Endothelial cell of umbilical vein (primary cell): ENCODE measurements around the gene TEX26. TPM values are rescaled to one million over a fixed set of nuclear protein-coding genes. Genes with fewer than 3 reads are reported as not detected.

Source experiments
- BruUV-seq: library from RNA; stranded (reverse); fragments of 400-500 nt; replicated peaks from 2 replicates; lab custom pipeline; 2021; lab: Mats Ljungman, UMichigan
- CTCF ChIA-PET: fragments of 300-600, 350-600 bp; sonication (Branson Sonifier 250); formaldehyde crosslinking; loops from one replicate; lab custom pipeline; 2021; ENCODE audit warnings: antibody characterized with exemption, inconsistent platforms; lab: Charles Lee
- POLR2A ChIA-PET: fragments of 300-600, 350-600 bp; sonication (Branson Sonifier 250); formaldehyde crosslinking; loops from one replicate; lab custom pipeline; 2021; ENCODE audit warnings: antibody characterized with exemption, inconsistent platforms; lab: Charles Lee
- DNase-seq: peaks from one replicate; pipeline ENCODE4 v3.0.0-alpha.2; 2011; ENCODE audit warnings: low read depth, low spot score
- FAIRE-seq: peaks from 2 replicates; lab custom pipeline; 2011; peaks lifted over from hg19 to GRCh38; lab: Jason Lieb, UNC
- H2AFZ ChIP-seq: 2 replicates; pipeline ENCODE4 v1.6.0; 2012; ENCODE audit warnings: low read depth, low read length, control low read depth, inconsistent platforms
- H3K27ac ChIP-seq: 2 replicates; pipeline ENCODE4 v1.5.1; 2011; ENCODE audit warnings: low read depth, mild to moderate bottlenecking, control low read depth, low read length, moderate library complexity; ENCODE audit not compliant: insufficient read depth
- H3K27me3 ChIP-seq, 2 experiments: 2 replicates each; pipeline versions ENCODE4 v1.6.0 to v1.6.1; 2011; ENCODE audit warnings: low read length in 2 of 2, mixed read lengths in 1 of 2; ENCODE audit not compliant: control insufficient read depth in 2 of 2, insufficient read depth in 2 of 2
- H3K36me3 ChIP-seq, 2 experiments: 2 replicates in 1 of 2; 3 replicates in 1 of 2; pipeline ENCODE4 v1.5.1; 2011; ENCODE audit warnings: low read length in 2 of 2, mild to moderate bottlenecking in 1 of 2, moderate library complexity in 1 of 2; ENCODE audit not compliant: control insufficient read depth in 2 of 2, insufficient read depth in 2 of 2; ENCODE audit errors: extremely low read depth in 1 of 2
- H3K4me1 ChIP-seq: 3 replicates; pipeline ENCODE4 v1.5.1; 2011; ENCODE audit warnings: mild to moderate bottlenecking, low read length; ENCODE audit not compliant: control insufficient read depth, insufficient read depth; ENCODE audit errors: extremely low read depth
- H3K4me2 ChIP-seq: 2 replicates; pipeline ENCODE4 v1.6.1; 2011; ENCODE audit warnings: low read length, control low read depth, mixed read lengths; ENCODE audit not compliant: insufficient read depth
- H3K4me3 ChIP-seq, 3 experiments: fragments of 200-600 bp in 1 of 3; sonication (generic), shearing (Covaris generic) in 1 of 3; replicated peaks in 1 of 3; 2 replicates each; pipeline ENCODE4 v1.5.1; 2011 to 2016; ENCODE audit warnings: control low read depth in 3 of 3, low read length in 3 of 3, mild to moderate bottlenecking in 2 of 3, inconsistent platforms in 1 of 3, low read depth in 1 of 3, moderate library complexity in 1 of 3; ENCODE audit not compliant: insufficient read depth in 1 of 3
- H3K79me2 ChIP-seq: 2 replicates; pipeline ENCODE4 v1.6.0; 2012; ENCODE audit warnings: low read length, inconsistent platforms; ENCODE audit not compliant: control insufficient read depth, insufficient read depth
- H3K9ac ChIP-seq: replicated peaks from 2 replicates; pipeline ENCODE3; 2011; ENCODE audit warnings: low read length, control low read depth; ENCODE audit not compliant: insufficient read depth; ENCODE audit errors: extremely low read depth
- H3K9me1 ChIP-seq: replicated peaks from 3 replicates; pipeline ENCODE4 v1.6.0; 2011; ENCODE audit warnings: mild to moderate bottlenecking, low read length; ENCODE audit not compliant: control insufficient read depth, insufficient read depth; ENCODE audit errors: extremely low read depth
- H3K9me3 ChIP-seq: replicated peaks from 2 replicates; pipeline ENCODE4 v1.5.1; 2012; ENCODE audit warnings: low read length, inconsistent platforms; ENCODE audit not compliant: control insufficient read depth, insufficient read depth
- H4K20me1 ChIP-seq: replicated peaks from 2 replicates; pipeline ENCODE3; 2011; ENCODE audit warnings: mild to moderate bottlenecking, low read length; ENCODE audit not compliant: control insufficient read depth, insufficient read depth; ENCODE audit errors: extremely low read depth
- CTCF ChIP-seq, 2 donors: IDR thresholded peaks; 1 replicate in 1 of 2; 2 replicates in 1 of 2; pipeline ENCODE4 v1.5.1; 2011; ENCODE audit warnings: low read length in 2 of 2, mild to moderate bottlenecking in 2 of 2, moderate library complexity in 2 of 2, control low read depth in 1 of 2, inconsistent platforms in 1 of 2, low read depth in 1 of 2; ENCODE audit not compliant: insufficient read depth in 1 of 2; ENCODE audit errors: extremely low read depth in 1 of 2
- EZH2 ChIP-seq: IDR thresholded peaks from 2 replicates; pipeline ENCODE4 v1.6.1; 2012; ENCODE audit warnings: borderline replicate concordance, low read depth, mild to moderate bottlenecking, moderate library complexity, low read length, inconsistent platforms; ENCODE audit not compliant: severe bottlenecking
- FOS ChIP-seq: IDR thresholded peaks from 2 replicates; pipeline ENCODE4 v1.6.1; 2011; ENCODE audit warnings: mild to moderate bottlenecking, low read length, moderate library complexity, borderline replicate concordance; ENCODE audit not compliant: insufficient read depth
- GATA2 ChIP-seq: IDR thresholded peaks from 2 replicates; pipeline ENCODE4 v1.7.0; 2011; ENCODE audit warnings: low read depth, mild to moderate bottlenecking, moderate library complexity, mixed read lengths, low read length; ENCODE audit not compliant: insufficient read length, insufficient read depth
- JUN ChIP-seq: IDR thresholded peaks from 2 replicates; pipeline ENCODE4 v1.6.1; 2011; ENCODE audit warnings: borderline replicate concordance, low read depth; ENCODE audit not compliant: insufficient read length, insufficient read depth
- MAX ChIP-seq: IDR thresholded peaks from 2 replicates; pipeline ENCODE4 v1.6.1; 2011; ENCODE audit not compliant: insufficient read depth, insufficient read length
- MYC ChIP-seq: IDR thresholded peaks from one replicate; pipeline ENCODE4 v1.6.1; 2011; ENCODE audit warnings: mild to moderate bottlenecking, low read depth, low read length
- POLR2A ChIP-seq: IDR thresholded peaks from 2 replicates; pipeline ENCODE4 v1.6.1; 2012; ENCODE audit warnings: low read depth, mild to moderate bottlenecking, control low read depth, low read length
- POLR2AphosphoS5 ChIP-seq: IDR thresholded peaks from 2 replicates; pipeline ENCODE4 v1.6.1; 2012; ENCODE audit warnings: low read depth, mild to moderate bottlenecking, control low read depth, low read length, moderate library complexity; ENCODE audit not compliant: insufficient read depth
- dilution Hi-C: fragments of 300-500 bp; cut with MboI; formaldehyde crosslinking; loops from one replicate; pipeline ENCODE4 v1.15.0; 2019; ENCODE audit warnings: low sequenced_read_pairs; ENCODE audit not compliant: extremely low pct_ligation_motif_present
- intact Hi-C: fragments of 100-400 bp; cut with micrococcal nuclease; formaldehyde crosslinking; loops from one replicate; pipeline ENCODE4 v1.10.0; 2022
- polyA plus RNA-seq, 4 experiments: library from polyadenylated mRNA; depleted of rRNA in 3 of 4; stranded (reverse) in 3 of 4; unstranded in 1 of 4; fragments of >200 nt; gene quantifications; 2 replicates each; pipeline versions ENCODE4 v1.2.1 to v1.2.3, GENCODE V29; 2011 to 2012; ENCODE audit warnings: missing spikeins in 1 of 4
- total RNA-seq: library from RNA; stranded (reverse); gene quantifications from 2 replicates; pipeline ENCODE4 v1.2.3, GENCODE V29; 2021

The TEX26 gene
- total and polyA plus RNA-seq, 2 donors (not counting 3 experiments of a cell fraction or from before 2014, with no cell fraction given), result not detected

GRCh38 chr13:30966101-30966500 is 33.6 kb downstream of the TEX26 start:
- Histone ChIP-seq H3K79me2 (no peaks in the 10 kb centered on the region), H4K20me1 (no peaks in the 10 kb centered on the region), H3K36me3 (no peaks in the 10 kb centered on the region), H3K4me1 (no peaks in the 10 kb centered on the region), H3K4me2 (no peak overlapping the region), H3K9me3 (no peaks in the 10 kb centered on the region), H2AFZ (no peak overlapping the region), H3K27me3 (peaks cover 18% of the 10 kb centered on the region in 2 experiments), H3K9me1 (no peaks in the 10 kb centered on the region), H3K9ac (no peak overlapping the region), H3K4me3 (no peak overlapping the region), H3K27ac (no peak overlapping the region)
- FAIRE-seq (no peak), DNase-seq (no peak)
- dilution Hi-C loops, result no loop called here
- intact Hi-C loops, result no loop called here
- POLR2A ChIA-PET, result no interaction called here
- CTCF ChIA-PET, result interaction anchor here (1.0 kb wide), 1 partner anchor 13 kb away, joined by 3 read pairs; no protein-coding TSS in a partner anchor
- TF ChIP-seq FOS, result no peak
- TF ChIP-seq MYC, result no peak
- no peak for TF ChIP-seq GATA2
- TF ChIP-seq MAX, result no peak
- TF ChIP-seq POLR2A, result no peak
- TF ChIP-seq JUN, result no peak
- no TSS peak for BruUV-seq

GRCh38 chr13:30968846-30969245 is 36.4 kb downstream of the TEX26 start:
- intact Hi-C loops (no loop called here), dilution Hi-C loops (no loop called here)
- Histone ChIP-seq H3K9me3 (no peaks in the 10 kb centered on the region), H3K36me3 (no peaks in the 10 kb centered on the region), H3K9me1 (no peaks in the 10 kb centered on the region), H4K20me1 (no peaks in the 10 kb centered on the region), H3K4me1 (no peaks in the 10 kb centered on the region), H3K4me3 (no peak overlapping the region), H3K79me2 (no peaks in the 10 kb centered on the region), H3K27me3 (peaks cover 12 to 14% of the 10 kb centered on the region in 2 experiments), H3K9ac (no peak overlapping the region), H3K4me2 (no peak overlapping the region), H2AFZ (no peak overlapping the region), H3K27ac (no peak overlapping the region)
- POLR2A ChIA-PET, result no interaction called here
- BruUV-seq, result no TSS peak
- TF ChIP-seq CTCF (IDR thresholded peaks at IDR 0.05; ENCODE audit: extremely low read depth in 1 of 2, insufficient read depth in 1 of 2, low read depth in 1 of 2, low read length in 2 of 2), result no peak
- TF ChIP-seq MYC, result no peak
- TF ChIP-seq POLR2AphosphoS5, result no peak
- no peak for TF ChIP-seq POLR2A
- no peak for TF ChIP-seq FOS
- TF ChIP-seq JUN, result no peak
- no peak for TF ChIP-seq EZH2
- no peak for TF ChIP-seq MAX
- no peak for TF ChIP-seq GATA2
- CTCF ChIA-PET, result interaction anchor here (1.4 to 2.7 kb wide), 2 partner anchors 9 to 11 kb away, joined by 4 to 17 read pairs; no protein-coding TSS in a partner anchor
- DNase-seq, result no peak
- FAIRE-seq, result no peak
